NCI-H1048 (cell line): ENCODE results near the gene POLG2.
"Not testable (repeated sequence)": the region's sequence is repeated elsewhere in the genome, so short reads cannot be mapped to it uniquely, and the experiment has no call there.

Experiments used
- DNase-seq: peaks from one replicate; lab custom pipeline; 2025; lab: John Stamatoyannopoulos, UW

The POLG2 gene

DNA sequence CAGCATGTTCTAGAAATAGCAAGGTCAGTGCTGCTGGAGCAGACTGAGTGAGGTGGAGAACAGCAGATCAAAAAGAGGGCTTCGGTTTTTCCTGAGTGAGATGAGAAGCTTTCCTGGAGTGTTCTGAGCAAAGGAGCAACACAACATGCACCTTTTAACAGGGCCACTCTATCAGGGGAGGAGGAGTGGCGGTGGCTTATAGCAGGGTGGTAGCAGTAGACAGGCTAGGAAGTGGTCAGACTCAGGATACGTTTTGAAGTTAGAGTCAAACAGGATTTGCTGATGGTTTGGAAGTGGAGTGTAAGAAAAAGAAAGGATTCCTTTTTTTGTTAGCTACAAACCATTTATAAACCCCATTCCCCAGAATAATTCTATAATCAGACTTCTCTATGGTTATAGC lies 12.5 kb downstream of the POLG2 start:
- DNase-seq = no peak

DNA sequence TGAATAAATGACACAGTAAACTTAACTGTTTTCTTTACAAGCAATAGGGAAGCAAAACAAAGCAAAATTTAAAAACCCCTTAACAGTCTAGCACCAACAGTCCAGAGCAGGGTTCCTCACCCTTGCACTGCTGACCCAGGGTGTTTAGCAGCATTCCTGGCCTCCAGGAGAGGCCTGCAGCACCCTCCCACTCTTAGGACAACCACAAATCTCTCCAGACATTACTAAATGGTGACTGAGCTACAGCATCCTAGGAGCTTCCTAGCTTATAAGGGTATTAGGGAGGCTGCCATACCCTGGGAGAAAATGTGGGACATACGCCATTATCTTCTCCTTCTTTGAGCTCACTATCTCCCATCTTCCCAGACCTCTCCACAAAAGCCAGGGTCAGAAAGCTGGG lies 15.9 kb downstream of the POLG2 start:
- no peak for DNase-seq

GRCh38 chr17:64477849-64478248 lies 19.0 kb downstream of the POLG2 start:
- no peak for DNase-seq

GRCh38 chr17:64472564-64472963 lies 24.3 kb downstream of the POLG2 start:
- DNase-seq = no peak

DNA sequence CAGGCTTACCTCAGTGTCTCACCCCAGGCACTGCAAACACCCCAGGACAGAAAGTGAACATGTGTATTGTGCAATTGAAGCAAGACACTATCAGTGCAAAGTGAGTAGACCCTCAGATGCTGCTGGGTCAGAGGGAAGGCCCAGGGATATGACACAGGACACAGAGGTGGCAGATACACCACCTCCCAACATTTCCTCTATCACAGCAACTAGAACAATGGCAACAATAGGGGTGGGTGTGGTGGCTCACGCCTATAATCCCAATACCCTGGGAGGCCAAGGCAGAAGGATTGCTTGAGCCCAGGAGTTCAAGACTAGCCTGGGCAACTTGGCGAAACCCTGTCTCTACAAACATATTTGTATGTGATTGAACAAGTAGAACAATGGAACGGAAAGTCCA lies 25.4 kb downstream of the POLG2 start:
- no peak for DNase-seq

- no peak for DNase-seq
These were observed 26.2 kb downstream of the POLG2 start for GRCh38 chr17:64470625-64471024.

DNA sequence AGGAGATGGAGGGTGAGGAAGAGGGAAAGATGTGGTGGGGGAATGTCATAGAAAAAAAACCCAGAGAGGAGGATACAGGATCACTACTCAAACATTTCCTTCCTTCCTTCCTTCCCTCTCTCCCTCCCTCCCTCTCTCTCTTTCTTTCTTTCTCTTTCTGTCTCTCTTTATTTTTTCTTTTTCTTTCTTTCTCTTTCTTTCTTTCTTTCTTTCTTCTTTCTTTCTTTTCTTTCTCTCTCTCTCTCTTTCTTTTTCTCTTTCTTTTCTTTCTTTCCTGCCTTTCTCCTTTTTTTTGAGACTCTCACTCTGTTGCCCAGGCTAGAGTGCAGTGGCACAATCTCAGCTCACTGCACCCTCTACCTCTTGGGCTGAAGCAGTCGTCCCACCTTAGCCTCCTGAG lies 30.0 kb downstream of the POLG2 start:
- DNase-seq = not testable (repeated sequence)

GRCh38 chr17:64466019-64466735 lies 30.7 kb downstream of the POLG2 start:
- DNase-seq = no peak

DNA sequence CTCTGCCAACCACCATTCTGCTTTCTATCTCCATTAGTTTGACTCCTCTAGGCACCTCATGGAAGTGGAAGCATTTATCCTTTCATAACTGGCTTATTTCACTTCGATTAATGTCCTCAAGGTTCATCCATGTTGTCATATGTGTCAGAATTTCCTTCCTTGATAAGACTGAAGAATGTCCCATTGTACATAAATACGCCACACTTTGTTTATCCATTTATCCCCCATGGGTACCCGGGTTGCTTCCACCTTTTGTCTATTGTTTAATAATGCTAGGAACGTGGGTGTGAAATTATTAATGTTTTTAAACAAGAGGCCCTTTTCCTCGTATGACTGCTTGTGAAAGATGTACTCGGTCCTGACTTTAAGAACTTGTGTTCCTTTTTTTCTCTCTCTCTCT lies 35.1 kb downstream of the POLG2 start:
- DNase-seq = no peak

DNA sequence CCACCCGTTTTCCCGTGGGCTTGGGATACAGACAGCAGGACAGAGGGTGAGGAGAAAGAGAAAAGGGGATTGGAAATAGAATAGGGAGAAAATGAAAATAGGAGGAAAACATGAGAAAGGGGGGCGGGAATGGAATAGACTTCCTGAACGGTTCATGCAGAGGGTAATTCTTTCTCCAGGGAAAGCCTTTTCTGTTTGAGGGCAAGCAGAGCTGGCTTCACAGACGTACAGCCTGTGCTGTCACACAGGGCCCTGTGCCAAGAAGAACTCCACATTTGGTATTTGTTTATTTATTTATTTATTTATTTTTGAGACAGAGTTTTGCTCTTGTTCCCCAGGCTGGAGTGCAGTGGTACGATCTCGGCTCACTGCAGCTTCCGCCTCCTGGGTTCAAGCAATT lies 35.9 kb downstream of the POLG2 start:
- no peak for DNase-seq

GRCh38 chr17:64459818-64460217 lies 37.0 kb downstream of the POLG2 start:
- DNase-seq = not testable (repeated sequence)

- DNase-seq = no peak
These were observed 37.5 kb downstream of the POLG2 start for GRCh38 chr17:64459284-64459747.

GRCh38 chr17:64458756-64459155 lies 38.1 kb downstream of the POLG2 start:
- DNase-seq = no peak

DNA sequence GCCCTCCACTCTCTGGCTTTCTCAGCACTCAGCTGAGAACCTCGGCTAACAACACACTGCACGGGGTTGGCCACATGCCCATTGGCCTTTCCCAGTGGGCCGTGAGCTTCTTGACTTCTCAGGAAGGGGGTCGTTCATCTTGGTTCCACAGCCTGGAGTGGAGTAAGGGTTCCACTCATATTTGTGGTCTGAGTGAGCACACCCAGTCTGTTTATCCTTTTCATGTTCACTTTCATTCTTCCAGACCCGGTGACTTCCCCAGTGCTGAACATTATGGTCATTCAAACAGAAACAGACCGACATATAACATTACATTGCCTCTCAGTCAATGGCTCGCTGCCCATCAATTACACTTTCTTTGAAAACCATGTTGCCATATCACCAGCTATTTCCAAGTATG lies 39.7 kb downstream of the POLG2 start:
- DNase-seq = no peak

DNA sequence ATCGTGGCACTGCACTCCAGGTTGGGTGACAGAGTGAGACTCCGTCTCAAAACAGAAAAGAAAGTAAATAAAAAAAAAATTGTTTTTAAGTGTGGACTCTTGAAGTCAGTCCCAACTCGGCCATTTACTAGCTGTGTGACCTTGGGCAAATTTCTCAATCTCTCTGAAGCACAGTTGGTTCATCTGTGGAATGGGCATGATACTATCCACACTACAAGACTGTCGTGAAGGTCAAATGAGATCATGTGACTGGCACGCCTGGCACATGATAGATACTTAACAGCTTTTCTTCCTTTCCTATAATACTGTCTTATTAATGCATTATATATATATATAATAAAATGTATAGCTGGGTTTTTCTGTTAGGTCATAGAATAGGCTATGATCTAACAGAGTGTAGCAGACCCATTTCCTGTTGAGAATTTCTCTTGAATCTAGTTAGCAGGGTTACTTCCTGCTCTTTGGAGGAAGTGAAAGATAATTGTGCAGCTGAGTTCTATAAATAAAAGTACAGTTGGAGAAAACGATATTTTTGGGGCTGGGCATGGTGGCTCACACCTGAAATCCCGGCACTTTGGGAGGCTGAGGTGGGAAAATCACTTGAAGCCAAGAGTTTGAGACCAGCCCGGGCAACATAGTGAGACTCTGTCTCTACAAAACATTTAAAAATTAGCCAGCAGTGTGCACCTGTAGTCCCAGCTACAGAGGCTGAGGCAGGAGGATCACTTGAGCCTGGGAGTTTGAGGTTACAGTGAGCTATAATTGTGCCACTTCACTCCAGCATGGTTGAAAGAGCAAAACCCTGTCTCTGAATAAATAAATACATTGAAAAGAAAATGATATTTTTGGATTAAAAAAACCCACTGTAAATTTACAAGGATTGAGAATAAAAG lies 40.6 kb downstream of the POLG2 start:
- DNase-seq = no peak

GRCh38 chr17:64449545-64449944 lies 47.3 kb downstream of the POLG2 start:
- DNase-seq = no peak

DNA sequence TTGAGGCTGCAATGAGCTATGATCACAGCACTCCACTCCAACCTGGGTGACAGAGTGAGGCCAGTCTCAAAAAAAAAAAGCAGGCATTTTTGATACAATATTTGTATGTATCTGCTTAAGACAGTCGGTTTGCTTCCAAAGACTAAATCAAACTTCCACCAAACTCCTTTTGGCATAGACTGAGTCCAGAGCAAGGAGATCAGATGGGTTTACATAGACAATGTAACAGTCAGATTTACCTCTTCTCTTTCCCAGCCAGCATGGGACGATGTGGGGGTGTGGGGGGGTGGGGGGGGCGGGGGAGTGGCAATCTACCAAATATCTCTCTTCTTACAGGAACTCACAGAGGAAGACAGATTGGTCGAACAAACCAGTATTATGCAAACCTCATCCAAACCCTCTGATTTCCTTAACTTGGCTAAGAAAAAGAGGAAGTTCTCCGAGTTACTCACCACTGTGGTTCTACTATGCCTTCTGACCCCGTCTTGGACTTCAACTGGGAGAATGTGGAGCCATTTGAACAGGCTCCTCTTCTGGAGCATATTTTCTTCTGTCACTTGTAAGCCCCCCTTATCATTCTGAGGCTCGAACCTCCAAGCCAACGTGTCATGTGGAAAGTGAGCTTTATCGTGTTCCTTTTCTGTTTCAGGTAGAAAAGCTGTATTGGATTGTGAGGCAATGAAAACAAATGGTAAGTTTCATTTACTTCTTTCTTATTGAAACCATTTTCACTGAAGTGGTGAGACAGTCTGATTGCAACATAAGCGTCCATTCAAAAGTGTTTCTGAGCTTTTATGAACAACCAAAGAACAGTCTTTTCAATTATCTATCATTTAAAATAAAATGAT lies 48.0 kb downstream of the POLG2 start, which contains the start of gene MILR1:
Gene MILR1, plus strand, starts transcription at position 451 of the 848 bp plus-strand sequence. Its CDS starts 54 bp downstream, at position 505.
- DNase-seq = no peak

DNA sequence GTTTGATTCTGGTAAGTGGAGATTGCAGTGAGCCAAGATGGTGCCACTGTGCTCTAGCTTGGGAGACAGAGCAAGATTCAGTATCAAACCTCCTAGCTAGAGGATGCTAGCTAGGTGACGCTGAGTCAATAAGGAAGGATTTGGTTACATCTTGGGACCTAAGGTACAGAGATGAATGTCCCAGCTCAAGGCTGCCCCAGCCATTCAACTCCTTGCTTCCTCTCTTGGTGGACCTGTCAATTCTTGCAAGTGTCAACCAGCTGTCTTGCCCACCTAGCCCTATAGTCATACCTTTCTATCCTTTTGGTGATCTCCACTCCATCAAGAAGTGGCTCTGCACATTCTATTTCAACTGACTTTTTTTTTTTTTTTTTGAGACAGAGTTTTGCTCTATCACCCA lies 49.3 kb downstream of the POLG2 start:
- no peak for DNase-seq

DNA sequence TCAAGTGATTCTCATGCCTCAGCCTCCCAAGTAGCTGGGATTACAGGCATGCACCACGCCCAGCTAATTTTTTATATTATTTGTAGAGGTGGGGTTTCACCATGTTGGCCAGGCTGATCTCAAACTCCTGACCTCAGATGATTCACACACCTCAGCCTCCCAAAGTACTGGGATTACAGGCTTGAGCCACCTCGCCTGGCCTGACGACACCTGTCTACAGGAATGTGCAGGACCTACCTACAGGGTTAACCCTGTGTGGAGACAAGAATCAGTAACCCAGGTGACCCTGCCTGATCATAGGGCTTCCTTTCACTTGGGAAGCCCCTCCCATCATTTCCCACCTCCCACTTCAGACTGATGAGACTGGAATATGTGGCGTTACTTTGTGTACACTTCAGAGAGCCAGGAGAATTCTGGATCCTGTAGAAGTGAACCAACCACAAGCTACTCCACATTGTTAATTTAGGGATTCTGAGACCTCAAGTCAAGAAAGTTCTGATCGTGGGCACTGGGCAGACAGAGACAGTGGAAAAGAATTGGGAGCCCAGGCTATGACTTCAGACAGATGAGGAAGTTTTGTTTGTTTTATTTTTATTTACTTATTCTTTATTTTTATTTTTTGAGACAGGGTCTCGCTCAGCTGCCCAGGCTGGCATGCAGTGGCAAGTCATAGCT lies 53.6 kb downstream of the POLG2 start:
- no peak for DNase-seq

GRCh38 chr17:64442541-64442971 lies 54.3 kb downstream of the POLG2 start:
- no peak for DNase-seq

DNA sequence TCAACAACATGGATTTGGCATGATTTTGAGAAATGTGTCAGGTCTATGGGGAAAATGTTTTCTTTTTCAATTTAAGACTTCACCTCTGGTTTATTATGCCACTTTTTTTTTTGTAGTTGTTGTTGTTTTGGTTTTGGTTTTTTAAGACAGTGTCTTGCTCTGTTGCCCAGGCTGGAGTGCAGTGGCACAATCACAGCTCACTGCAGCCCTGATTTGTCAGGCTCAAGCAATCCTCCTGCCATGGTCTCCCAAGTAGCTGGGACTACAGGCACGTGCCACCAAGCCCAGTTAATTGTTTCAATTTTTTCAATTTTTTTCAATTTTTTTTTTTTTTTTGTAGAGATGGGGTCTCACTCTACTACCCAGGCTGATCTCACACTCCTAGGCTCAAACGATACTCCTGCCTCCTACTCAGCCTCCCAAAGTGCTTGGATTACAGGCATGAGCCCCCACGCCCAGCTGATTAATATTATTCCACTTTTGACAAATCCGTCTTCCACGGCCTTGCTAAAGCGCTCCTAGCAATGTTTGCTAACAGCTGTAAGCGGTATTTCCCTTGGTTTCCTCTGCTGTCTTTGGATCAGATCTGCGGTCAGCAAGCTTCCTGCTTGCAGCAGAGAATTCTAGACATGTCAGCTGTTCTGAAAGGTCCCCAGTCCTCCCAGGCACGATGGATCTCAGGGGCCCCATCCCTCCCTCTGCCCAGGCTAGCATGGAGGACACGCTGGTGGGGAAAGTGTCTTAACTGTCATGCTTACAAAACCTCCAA lies 54.9 kb downstream of the POLG2 start:
- no peak for DNase-seq
